IgD-negative memory B cell (primary cell): Measurements from ENCODE around the gene TMEM106B. TPM values are rescaled to one million over a fixed set of nuclear protein-coding genes. Genes with fewer than 3 reads are reported as not detected.

ENCODE experiments used
- H3K27ac Mint-ChIP-seq, 3 donors: one replicate each; pipeline ENCODE4 v1.8.0; 2020 to 2022; ENCODE audit warnings: mild to moderate bottlenecking in 3 of 3, mixed read lengths in 3 of 3, moderate library complexity in 1 of 3
- H3K27me3 Mint-ChIP-seq: one replicate; pipeline ENCODE4 v1.8.0; 2021; ENCODE audit warnings: mixed read lengths
- H3K36me3 Mint-ChIP-seq: one replicate; pipeline ENCODE4 v1.8.0; 2020; ENCODE audit warnings: mild to moderate bottlenecking, mixed read lengths
- H3K4me1 Mint-ChIP-seq, 3 donors: one replicate each; pipeline ENCODE4 v1.8.0; 2020 to 2022; ENCODE audit warnings: mixed read lengths in 3 of 3, mild to moderate bottlenecking in 1 of 3
- H3K4me3 Mint-ChIP-seq, 4 donors: one replicate each; pipeline ENCODE4 v1.8.0; 2020 to 2022; ENCODE audit warnings: mild to moderate bottlenecking in 4 of 4, mixed read lengths in 4 of 4, moderate library complexity in 3 of 4
- H3K9me3 Mint-ChIP-seq, 3 donors: one replicate each; pipeline ENCODE4 v1.8.0; 2020 to 2021; ENCODE audit warnings: mixed read lengths in 3 of 3, mild to moderate bottlenecking in 1 of 3
- polyA plus RNA-seq: library from polyadenylated mRNA; unstranded; fragments of 300-500 nt; fragmentation: Illumina TruSeq; gene quantifications from one replicate; pipeline ENCODE4 v1.2.3, GENCODE V29; 2021

The TMEM106B gene
- polyA plus RNA-seq, 1 donor from 2014 or later, result 20.7 TPM

- Mint-ChIP-seq H3K36me3 (no peaks in the 10 kb centered on the region), H3K4me3 (no peak overlapping the region), H3K4me1 (peaks cover 9 to 15% (median 12%) of the 10 kb centered on the region in 3 donors), H3K27me3 (no peaks in the 10 kb centered on the region), H3K27ac (no peak overlapping the region), H3K9me3 (no peaks in the 10 kb centered on the region)
Measured at GRCh38 chr7:12244129-12244528, 33.0 kb downstream of the TMEM106B start.

- Mint-ChIP-seq H3K9me3 (peaks cover 0 to 2% (median 0%) of the 10 kb centered on the region in 3 donors), H3K4me1 (peaks cover 5 to 9% (median 7%) of the 10 kb centered on the region in 3 donors), H3K4me3 (no peak overlapping the region), H3K36me3 (no peaks in the 10 kb centered on the region), H3K27me3 (no peaks in the 10 kb centered on the region), H3K27ac (no peak overlapping the region)
Measured at GRCh38 chr7:12244694-12245093, 33.6 kb downstream of the TMEM106B start.

GRCh38 chr7:12249706-12250105 lies 38.6 kb downstream of the TMEM106B start:
- Mint-ChIP-seq H3K27me3 (no peaks in the 10 kb centered on the region), H3K4me1 (no peaks in the 10 kb centered on the region), H3K4me3 (no peak overlapping the region), H3K9me3 (peaks cover 0 to 10% (median 8%) of the 10 kb centered on the region in 3 donors), H3K27ac (no peak overlapping the region), H3K36me3 (no peaks in the 10 kb centered on the region)

GRCh38 chr7:12250232-12250631 lies 39.1 kb downstream of the TMEM106B start:
- peaks cover 0 to 10% (median 8%) of the 10 kb centered on the region in 3 donors for H3K9me3 Mint-ChIP-seq
- H3K36me3 Mint-ChIP-seq, result no peaks in the 10 kb centered on the region
- no peaks in the 10 kb centered on the region for H3K27me3 Mint-ChIP-seq
- H3K4me3 Mint-ChIP-seq, result no peak overlapping the region
- no peaks in the 10 kb centered on the region for H3K4me1 Mint-ChIP-seq
- H3K27ac Mint-ChIP-seq, result no peak overlapping the region

- H3K36me3 Mint-ChIP-seq, result no peaks in the 10 kb centered on the region
- H3K27me3 Mint-ChIP-seq, result no peaks in the 10 kb centered on the region
- peaks cover 0 to 1% (median 0%) of the 10 kb centered on the region in 3 donors for H3K4me1 Mint-ChIP-seq
- no peak overlapping the region for H3K4me3 Mint-ChIP-seq
- no peak overlapping the region for H3K27ac Mint-ChIP-seq
- peaks cover 0 to 10% (median 7%) of the 10 kb centered on the region in 3 donors for H3K9me3 Mint-ChIP-seq
Measured at GRCh38 chr7:12256090-12256489, 45.0 kb downstream of the TMEM106B start.

- Mint-ChIP-seq H3K27ac (no peak overlapping the region), H3K9me3 (peaks cover 0 to 7% (median under 1%) of the 10 kb centered on the region in 3 donors), H3K4me1 (peaks cover 0 to 1% (median 0%) of the 10 kb centered on the region in 3 donors), H3K36me3 (no peaks in the 10 kb centered on the region), H3K27me3 (no peaks in the 10 kb centered on the region), H3K4me3 (no peak overlapping the region)
Measured at GRCh38 chr7:12257582-12257981, 46.5 kb downstream of the TMEM106B start.

GRCh38 chr7:12258074-12258473 lies 47.0 kb downstream of the TMEM106B start:
- Mint-ChIP-seq H3K36me3 (no peaks in the 10 kb centered on the region), H3K27ac (no peak overlapping the region), H3K4me3 (no peak overlapping the region), H3K27me3 (no peaks in the 10 kb centered on the region), H3K4me1 (peaks cover 0 to 1% (median 0%) of the 10 kb centered on the region in 3 donors), H3K9me3 (peaks cover 0 to 6% (median 0%) of the 10 kb centered on the region in 3 donors)

GRCh38 chr7:12267542-12267941 lies 56.4 kb downstream of the TMEM106B start:
- H3K9me3 Mint-ChIP-seq, result peaks cover 0 to 2% (median 0%) of the 10 kb centered on the region in 3 donors
- H3K27ac Mint-ChIP-seq, result no peak overlapping the region
- H3K4me1 Mint-ChIP-seq, result no peaks in the 10 kb centered on the region
- H3K4me3 Mint-ChIP-seq, result no peak overlapping the region
- H3K27me3 Mint-ChIP-seq, result peaks cover 7% of the 10 kb centered on the region
- H3K36me3 Mint-ChIP-seq, result peaks cover 7% of the 10 kb centered on the region

GRCh38 chr7:12269100-12269895 lies 58.2 kb downstream of the TMEM106B start:
- Mint-ChIP-seq H3K27me3 (peaks cover 3% of the 10 kb centered on the region), H3K9me3 (peaks cover 0 to 2% (median 0%) of the 10 kb centered on the region in 3 donors), H3K4me1 (no peaks in the 10 kb centered on the region), H3K36me3 (peaks cover 7% of the 10 kb centered on the region), H3K27ac (no peak overlapping the region), H3K4me3 (no peak overlapping the region)

GRCh38 chr7:12281038-12281437 lies 69.9 kb downstream of the TMEM106B start:
- Mint-ChIP-seq H3K4me1 (no peaks in the 10 kb centered on the region), H3K27me3 (peaks cover 6% of the 10 kb centered on the region), H3K9me3 (peaks cover 2 to 14% (median 7%) of the 10 kb centered on the region in 3 donors)

GRCh38 chr7:12287901-12288300 lies 76.8 kb downstream of the TMEM106B start:
- Mint-ChIP-seq H3K9me3 (peaks cover 0 to 14% (median 10%) of the 10 kb centered on the region in 3 donors), H3K36me3 (peaks cover 2% of the 10 kb centered on the region), H3K4me3 (no peak overlapping the region), H3K27ac (no peak overlapping the region), H3K27me3 (peaks cover 3% of the 10 kb centered on the region), H3K4me1 (no peaks in the 10 kb centered on the region)

More at GRCh38 chr7:12281038-12281437, 69.9 kb downstream of the TMEM106B start:
- Mint-ChIP-seq H3K27ac (no peak overlapping the region), H3K36me3 (no peaks in the 10 kb centered on the region), H3K4me3 (no peak overlapping the region)

GRCh38 chr7:12289996-12290395 lies 78.9 kb downstream of the TMEM106B start:
- Mint-ChIP-seq H3K27me3 (peaks cover 5% of the 10 kb centered on the region), H3K9me3 (peaks cover 0 to 18% (median 10%) of the 10 kb centered on the region in 3 donors), H3K36me3 (peaks cover 2% of the 10 kb centered on the region), H3K27ac (no peak overlapping the region), H3K4me1 (peaks cover 0 to 7% (median 2%) of the 10 kb centered on the region in 3 donors), H3K4me3 (no peak overlapping the region)

- H3K27me3 Mint-ChIP-seq, result peaks cover 8% of the 10 kb centered on the region
- H3K9me3 Mint-ChIP-seq, result peaks cover 0 to 18% (median 10%) of the 10 kb centered on the region in 3 donors
- H3K4me1 Mint-ChIP-seq, result peaks cover 0 to 10% (median 7%) of the 10 kb centered on the region in 3 donors
- H3K4me3 Mint-ChIP-seq, result no peak overlapping the region
- H3K27ac Mint-ChIP-seq, result no peak overlapping the region
- H3K36me3 Mint-ChIP-seq, result peaks cover 2% of the 10 kb centered on the region
Measured at GRCh38 chr7:12290761-12291160, 79.7 kb downstream of the TMEM106B start.

- no peak overlapping the region for H3K4me3 Mint-ChIP-seq
- peaks cover 0 to 10% (median 7%) of the 10 kb centered on the region in 3 donors for H3K4me1 Mint-ChIP-seq
- H3K36me3 Mint-ChIP-seq, result peaks cover 2% of the 10 kb centered on the region
- H3K27me3 Mint-ChIP-seq, result peaks cover 10% of the 10 kb centered on the region
- H3K9me3 Mint-ChIP-seq, result peaks cover 0 to 18% (median 10%) of the 10 kb centered on the region in 3 donors
- no peak overlapping the region for H3K27ac Mint-ChIP-seq
Measured at GRCh38 chr7:12291870-12292269, 80.8 kb downstream of the TMEM106B start.
